Measurements from ENCODE around the gene TPX2. TPM values are rescaled to one million over a fixed set of nuclear protein-coding genes. Genes with fewer than 3 reads are reported as not detected.

Gene TPX2
- total and polyA plus RNA-seq, 2 of the 8 experiments (the other 6 are each of a cell fraction or from before 2014, with no cell fraction given): 43.6 to 125 TPM

DNA sequence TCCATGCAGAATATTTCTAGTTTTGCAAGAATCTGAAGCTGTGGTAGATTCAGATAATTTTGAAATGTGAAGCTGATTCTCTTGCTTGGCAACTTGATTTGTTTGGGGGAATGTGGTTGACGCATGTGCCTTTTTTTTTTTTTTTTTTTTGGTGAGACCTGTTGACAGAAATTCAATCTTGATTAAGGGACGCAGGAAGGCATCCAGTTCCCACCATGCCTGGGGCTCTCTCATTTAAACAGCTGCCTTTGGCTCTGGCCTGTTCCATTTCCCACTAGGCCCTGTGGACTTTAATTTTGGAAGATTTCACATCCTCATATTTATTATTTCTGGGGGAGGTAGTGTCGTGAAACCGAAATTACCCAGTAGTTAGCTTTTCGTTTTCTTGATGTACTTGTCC, 8.6 kb downstream of the TPX2 start:
- H2BK12ac ChIP-seq (ENCODE audit: low read depth, low read length): no peak overlapping the region
- peaks cover 10 to 34% (median 24%) of the 10 kb centered on the region in 4 experiments; a peak in 5 of 8 replicates for H3K36me3 ChIP-seq (ENCODE audit: control insufficient read depth in 2 of 4, insufficient read depth in 4 of 4, low read length in 3 of 4)
- H3K27me3 ChIP-seq (replicated peaks in 1 of 4; ENCODE audit: control insufficient read depth in 3 of 4, extremely low read depth in 1 of 4, insufficient read depth in 3 of 4, low read length in 3 of 4): no peaks in the 10 kb centered on the region
- no peak overlapping the region for H3K18ac ChIP-seq (ENCODE audit: extremely low read depth, low read length)
- no peak overlapping the region for H4K5ac ChIP-seq (ENCODE audit: insufficient read length, low read depth, low read length)
- 0 out of 2 replicates have a peak, but pooled peaks cover 2% of the 10 kb centered on the region for H3K79me1 ChIP-seq (ENCODE audit: low read depth, low read length)
- POLR2A ChIA-PET (ENCODE audit: partially characterized antibody): interaction anchor here (0.9 kb wide), 1 partner anchor 12 kb away, joined by 3 read pairs; no protein-coding TSS in a partner anchor
- H3K14ac ChIP-seq (ENCODE audit: insufficient read length): no peak overlapping the region
- no peak overlapping the region for H2BK5ac ChIP-seq (ENCODE audit: low read depth, low read length)
- H2AFZ ChIP-seq (ENCODE audit: low read length): no peak overlapping the region
- no peak overlapping the region for H2BK20ac ChIP-seq (ENCODE audit: low read length)
- no peaks in the 10 kb centered on the region for H3K9me3 ChIP-seq (ENCODE audit: insufficient read depth in 2 of 2, low read depth in 1 of 2, low read length in 1 of 2)
- no peaks in the 10 kb centered on the region for H3K23me2 ChIP-seq (ENCODE audit: low read depth, low read length)
- H3K4ac ChIP-seq (replicated peaks; ENCODE audit: insufficient read length, low read depth, low read length): no peak overlapping the region
- H3K27ac ChIP-seq (ENCODE audit: low read depth, low read length): no peak overlapping the region
- H3K4me2 ChIP-seq (ENCODE audit: insufficient read depth in 1 of 2, low read depth in 2 of 2, low read length in 2 of 2): no peak overlapping the region
- CTCF ChIA-PET (ENCODE audit: partially characterized antibody): interaction anchor here (0.6 to 1.9 kb wide), 3 partner anchors 8 to 96 kb away, joined by 3 to 5 read pairs (median 3); no protein-coding TSS in a partner anchor
- no peak overlapping the region; a peak in 1 of 7 replicates for H3K9ac ChIP-seq (replicated peaks in 1 of 4; ENCODE audit: extremely low read depth in 1 of 4, low read depth in 3 of 4, low read length in 3 of 4)
- no peak overlapping the region for H2BK120ac ChIP-seq (replicated peaks; ENCODE audit: low read depth, low read length)
- no peak overlapping the region for H3K4me3 ChIP-seq (ENCODE audit: extremely low read depth in 1 of 4, insufficient read depth in 2 of 4, low read depth in 3 of 4, low read length in 4 of 4)
- no peak overlapping the region for H4K91ac ChIP-seq (replicated peaks; ENCODE audit: insufficient read length, low read length)
- no peak overlapping the region for H3K56ac ChIP-seq (replicated peaks; ENCODE audit: insufficient read length, low read depth, low read length)
- no peak overlapping the region for H2BK15ac ChIP-seq (ENCODE audit: low read length)
- peaks cover 0 to 2% (median 0%) of the 10 kb centered on the region in 4 experiments; a peak in 1 of 7 replicates for H3K4me1 ChIP-seq (replicated peaks in 1 of 4; ENCODE audit: control insufficient read depth in 3 of 4, insufficient read depth in 4 of 4, low read length in 3 of 4)
- no peak overlapping the region for H4K8ac ChIP-seq (ENCODE audit: extremely low read depth, insufficient read depth, low read length)
- H3K79me2 ChIP-seq (ENCODE audit: control insufficient read depth in 1 of 2, insufficient read depth in 2 of 2, low read length in 2 of 2): peaks cover 0 to 74% of the 10 kb centered on the region in 2 experiments; a peak in 2 of 4 replicates
- WGBS, 2 experiments (ENCODE audit: extremely low coverage in 1 of 2, insufficient coverage in 1 of 2, insufficient read length in 1 of 2, insufficient replicate concordance in 2 of 2, low coverage in 1 of 2, low lambda C conversion rate in 2 of 2, missing lambda C conversion rate in 1 of 2): 94% methylated on average over 5 of the region's 5 CpGs; no CpG with 5 or more reads in 1 of the 2 experiments
- FAIRE-seq: no peak
- no peak for DNase-seq (ENCODE audit: low read depth in 1 of 2, low spot score in 2 of 2)
- peaks cover 3 to 5% of the 10 kb centered on the region in 2 experiments for H4K20me1 ChIP-seq (replicated peaks in 1 of 2; ENCODE audit: control insufficient read depth in 1 of 2, insufficient read depth in 2 of 2, low read length in 2 of 2)
- H2AK5ac ChIP-seq (ENCODE audit: low read depth, low read length): no peak overlapping the region
- no peak overlapping the region for H3K23ac ChIP-seq (ENCODE audit: insufficient read length)
- no peak for TF ChIP-seq EGR1 (IDR thresholded peaks at IDR 0.05; ENCODE audit: borderline replicate concordance, low read depth, low read length)
- TF ChIP-seq ZNF274 (IDR thresholded peaks at IDR 0.05; ENCODE audit: borderline replicate concordance, extremely low read depth, low read length): no peak
